Measurements from ENCODE around the gene C3.
A peak's percentile ranks its signal among the peaks of the same experiment; 100 is the strongest.

C3 gene

DNA sequence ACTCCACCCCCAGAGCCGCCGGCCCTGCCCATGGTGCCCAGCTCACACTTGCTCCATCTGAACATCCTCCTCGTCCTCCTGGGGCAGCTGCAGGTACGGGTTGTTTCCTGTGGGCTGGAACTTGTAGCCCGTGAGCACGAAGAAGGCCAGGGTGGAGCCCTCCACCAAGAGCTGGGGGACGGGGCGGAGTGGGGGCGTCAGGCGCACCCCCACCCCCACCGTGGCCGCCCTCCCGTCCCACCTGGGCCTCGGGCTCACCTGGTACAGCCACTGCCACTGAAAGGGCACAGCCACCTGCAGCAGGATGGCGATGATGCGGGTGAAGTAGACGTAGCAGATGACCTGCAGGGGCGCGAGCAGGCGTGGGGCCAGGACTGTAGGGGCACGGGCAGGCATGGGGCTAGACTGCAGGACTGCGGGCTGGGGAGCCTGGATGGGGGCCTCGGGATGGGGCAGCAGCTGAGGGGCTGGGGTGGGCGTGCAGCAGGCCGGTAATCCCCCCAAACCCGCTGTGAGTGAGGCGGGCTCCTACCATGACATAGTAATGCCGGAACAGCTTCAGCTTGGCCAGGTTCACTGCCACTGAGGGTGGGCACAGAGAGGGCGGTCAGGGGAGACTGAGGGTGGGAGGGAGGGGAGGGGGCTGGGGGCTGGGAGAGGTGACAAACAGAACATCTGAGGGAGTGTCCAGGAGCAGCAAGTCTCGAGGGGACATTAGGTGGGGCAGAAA lies 10.7 kb upstream of the C3 start:
- DNase-seq (ENCODE audit: low read depth): no peak

DNA sequence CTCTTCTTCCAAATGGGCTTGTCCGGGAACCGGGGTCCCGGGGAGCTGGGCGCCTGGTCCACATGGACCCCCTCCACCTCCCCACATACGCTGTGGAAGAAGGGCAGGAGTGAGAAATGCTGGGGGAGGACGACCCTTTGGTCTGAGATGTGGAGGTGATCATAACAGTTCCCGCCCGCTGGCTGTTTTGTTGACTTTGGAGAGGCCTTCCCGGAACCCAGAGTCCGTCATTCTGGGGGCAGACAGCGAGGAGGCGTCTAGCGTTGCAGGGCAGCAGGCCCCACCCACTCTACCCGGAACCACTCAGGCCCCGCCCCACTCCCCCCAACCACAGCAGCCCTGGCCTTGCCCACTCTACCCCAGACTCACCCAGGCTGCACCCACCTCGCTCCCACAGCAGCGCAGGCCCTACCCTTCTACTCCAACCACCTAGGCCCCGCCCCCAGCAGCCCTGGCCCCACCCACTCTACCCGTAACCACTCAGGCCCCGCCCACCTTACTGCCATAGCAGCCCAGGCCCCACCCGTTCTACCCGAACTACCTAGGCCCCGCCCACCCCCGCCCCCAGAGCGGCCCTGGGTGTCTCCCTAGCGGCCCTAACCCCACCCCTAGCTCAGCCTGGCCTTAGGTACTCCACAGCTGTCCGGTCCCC lies 9.8 kb upstream of the C3 start:
- DNase-seq (ENCODE audit: low read depth): no peak

DNA sequence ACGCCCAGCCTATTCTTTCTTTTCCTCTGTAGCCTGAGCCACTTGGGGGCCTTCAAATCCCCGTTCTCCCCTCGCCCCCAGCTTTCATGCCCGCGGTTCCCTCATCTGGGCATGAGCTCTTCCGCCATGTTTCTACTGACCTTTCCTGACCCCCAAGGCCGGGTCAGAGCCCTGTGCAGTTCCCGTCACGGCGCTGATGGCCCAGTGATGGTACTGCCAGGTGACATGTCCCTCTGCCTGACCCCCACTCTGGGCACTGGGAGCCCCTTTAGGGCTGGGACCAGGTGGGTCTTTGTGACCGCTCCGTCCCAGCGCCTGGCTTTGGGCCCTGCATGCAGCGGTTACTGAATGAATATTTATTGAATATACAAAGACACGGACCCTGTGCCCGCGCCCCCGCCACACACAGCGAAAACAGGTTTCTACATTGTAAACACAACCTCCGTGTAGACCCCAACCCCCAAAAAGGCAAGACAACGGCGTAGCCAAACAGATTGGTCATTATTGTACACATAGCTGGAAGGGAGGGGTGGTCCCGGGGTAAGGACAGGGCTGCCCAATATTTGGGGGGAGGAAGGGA lies 9.2 kb upstream of the C3 start:
- no peak for DNase-seq (ENCODE audit: low read depth)

DNA sequence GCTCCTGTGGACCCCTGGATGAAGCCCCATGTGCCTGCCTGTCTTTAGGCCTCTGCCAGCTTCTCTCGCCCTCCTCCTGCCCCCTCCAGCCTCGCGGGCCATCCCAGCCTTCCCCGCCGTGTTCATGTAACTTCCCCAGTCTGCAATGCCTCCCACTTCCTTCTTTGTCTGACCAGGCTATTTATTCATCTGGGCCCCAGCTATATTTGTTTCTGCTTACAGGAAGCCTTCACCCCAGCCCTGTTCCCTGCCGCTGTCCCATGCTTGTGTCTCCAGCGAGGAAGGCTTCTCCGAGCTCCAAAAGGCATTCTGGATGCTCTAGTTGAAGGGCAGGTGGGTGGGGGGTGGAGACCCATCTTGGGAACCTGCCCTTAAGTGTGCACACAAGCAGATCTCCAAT lies 7.9 kb upstream of the C3 start:
- DNase-seq (ENCODE audit: low read depth): no peak

DNA sequence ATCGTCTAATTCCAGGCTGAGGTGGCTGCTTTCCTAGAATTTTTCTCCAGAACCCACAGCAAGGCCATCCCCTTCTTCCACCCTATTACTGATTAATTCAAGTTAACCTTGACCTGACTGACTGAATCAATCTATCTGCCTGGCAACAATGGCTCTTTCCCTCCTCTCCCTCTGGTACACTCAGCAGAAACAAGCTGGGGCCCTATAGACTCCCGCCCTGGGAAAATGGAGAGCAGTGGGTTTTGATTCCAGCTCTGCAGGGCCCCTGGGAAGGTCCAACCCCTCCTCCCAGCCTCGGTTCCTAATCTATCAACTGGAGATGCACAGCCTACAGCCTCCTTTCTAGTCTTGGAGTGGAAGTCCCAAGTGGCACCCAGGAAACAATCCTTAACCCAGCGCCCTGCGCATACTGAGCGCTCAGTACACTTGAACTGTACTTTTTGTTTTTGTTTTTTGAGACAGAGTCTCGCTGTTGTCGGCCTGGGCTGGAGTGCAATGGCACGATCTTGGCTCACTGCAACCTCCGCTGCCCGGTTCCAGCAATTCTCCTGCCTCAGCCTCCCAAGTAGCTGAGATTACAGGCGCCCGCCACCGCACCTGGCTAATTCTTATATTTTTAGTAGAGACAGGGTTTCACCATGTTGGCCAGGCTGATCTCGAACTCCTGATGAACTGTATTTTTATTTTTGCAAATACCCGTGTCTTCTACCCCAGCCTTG lies 5.2 kb upstream of the C3 start:
- no peak for DNase-seq (ENCODE audit: low read depth)

DNA sequence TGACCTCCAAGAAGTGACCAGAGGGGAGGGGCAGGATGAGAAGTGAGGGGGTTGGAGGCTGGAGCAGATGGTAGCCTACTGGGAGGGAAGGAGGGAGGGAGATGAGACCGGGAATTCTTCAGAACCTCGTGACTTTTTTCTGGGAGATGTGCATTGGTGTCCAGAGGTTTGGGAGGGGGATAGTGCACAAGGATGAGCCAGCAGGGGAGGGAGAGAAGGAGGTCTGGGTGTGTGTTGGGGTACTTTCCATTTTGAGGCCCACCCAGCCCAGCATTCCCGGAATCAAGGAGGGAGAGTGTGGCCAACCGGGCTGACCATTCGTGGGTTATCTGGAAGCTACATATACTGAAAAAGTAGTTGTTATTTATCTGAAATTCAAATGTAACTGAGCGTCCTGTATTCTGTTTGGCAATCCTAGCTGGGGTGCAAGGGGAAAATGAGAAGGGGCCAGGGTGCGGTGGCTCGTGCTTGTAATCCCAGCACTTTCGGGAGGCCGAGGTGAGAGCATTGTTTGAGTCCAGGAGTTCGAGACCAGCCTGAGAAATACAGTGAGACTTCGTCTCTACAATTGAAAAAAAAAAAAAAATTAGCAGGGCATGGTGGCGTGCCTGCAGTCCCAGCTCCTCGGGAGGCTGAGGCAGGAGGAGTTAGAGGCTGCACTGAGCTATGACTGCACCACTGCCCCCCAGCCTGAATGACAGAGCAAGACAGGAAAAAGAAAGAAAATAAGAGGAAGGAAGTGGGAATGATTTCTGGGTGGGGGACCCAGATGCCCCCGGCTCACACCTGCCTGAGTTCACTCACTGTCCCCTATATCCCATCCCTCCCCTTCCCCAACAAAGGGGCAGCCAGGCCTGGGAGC lies 4.4 kb upstream of the C3 start:
- DNase-seq (ENCODE audit: low read depth): no peak

DNA sequence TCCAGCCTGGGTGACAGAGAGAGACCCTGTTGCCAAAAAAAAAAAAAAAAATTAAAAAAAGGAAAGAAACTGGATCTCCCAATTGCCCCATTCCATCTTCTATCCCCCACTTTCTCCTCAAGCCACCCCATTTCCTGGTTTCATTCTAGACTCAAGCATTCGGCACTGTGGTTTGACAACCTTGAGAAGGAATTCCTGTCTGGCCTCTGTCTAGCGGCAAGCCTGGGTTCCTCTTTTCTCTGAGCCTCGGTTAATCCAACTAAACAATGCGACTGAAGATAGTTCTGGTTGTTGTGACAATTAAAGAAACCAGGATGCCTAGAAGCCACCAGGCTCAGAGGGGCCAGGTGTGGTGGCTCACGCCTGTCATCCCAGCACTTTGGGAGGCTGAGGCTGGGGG lies 3.3 kb upstream of the C3 start:
- no peak for DNase-seq (ENCODE audit: low read depth)

DNA sequence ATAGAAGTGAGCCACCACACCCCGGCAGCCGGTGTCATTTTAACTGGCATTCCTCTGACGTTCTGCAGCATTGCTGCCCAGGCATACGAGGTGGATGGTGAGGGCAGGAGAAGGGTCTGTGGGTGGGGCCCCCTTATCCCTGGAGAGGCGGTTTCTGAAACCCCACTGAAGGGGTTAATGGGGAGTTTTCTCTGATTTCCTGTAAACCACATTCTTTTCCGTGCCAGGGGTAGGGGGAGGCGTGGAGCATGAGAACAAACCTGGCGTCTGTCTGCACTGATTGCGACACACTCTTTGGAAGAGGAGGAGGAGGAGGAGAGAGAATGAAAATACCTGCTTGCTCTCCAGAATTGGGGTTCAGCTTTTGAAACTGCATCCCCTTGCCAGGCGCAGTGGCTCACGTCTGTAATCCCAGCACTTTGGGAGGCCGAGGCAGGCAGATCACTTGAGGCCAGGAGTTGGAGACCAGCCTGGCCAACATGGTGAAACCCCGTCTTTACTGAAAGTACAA lies 2.7 kb upstream of the C3 start:
- DNase-seq (ENCODE audit: low read depth): peak; percentile 16

DNA sequence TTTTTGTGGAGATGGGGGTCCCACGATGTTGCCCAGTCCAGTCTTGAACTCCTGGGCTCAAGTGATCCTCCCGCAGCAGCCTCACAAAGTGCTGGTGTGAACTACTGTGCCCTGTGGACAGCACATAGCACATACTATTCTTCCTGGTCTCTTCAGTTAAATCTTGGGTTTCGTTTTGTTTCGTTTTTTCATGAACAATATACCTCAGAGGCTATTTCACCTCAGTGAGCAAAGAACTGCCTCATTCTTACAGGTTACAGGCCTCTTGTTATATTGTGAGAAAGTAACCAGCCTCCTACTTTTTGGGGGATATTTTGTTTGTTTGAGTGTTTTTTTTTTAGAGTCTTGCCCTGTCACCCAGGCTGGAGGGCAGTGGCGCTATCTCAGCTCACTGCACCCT lies 1.3 kb upstream of the C3 start:
- DNase-seq (ENCODE audit: low read depth): no peak

DNA sequence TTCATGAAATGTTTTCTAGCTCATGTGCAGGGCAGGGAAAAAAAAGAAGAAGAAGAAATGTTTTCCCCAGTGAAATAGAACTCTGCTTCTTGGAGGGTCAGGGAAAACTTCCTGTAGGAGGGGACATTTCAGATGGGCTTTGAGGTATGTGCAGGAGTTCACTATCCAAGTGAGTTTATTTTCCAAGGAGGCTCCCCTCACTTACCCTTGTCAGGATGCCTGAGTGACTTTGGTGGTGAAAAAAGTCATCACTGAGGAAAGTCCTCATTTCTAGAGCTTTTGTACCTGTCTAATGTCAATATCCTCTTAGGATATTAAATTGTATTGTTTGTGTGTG lies 656 bp upstream of the C3 start:
- DNase-seq (ENCODE audit: low read depth): no peak

DNA sequence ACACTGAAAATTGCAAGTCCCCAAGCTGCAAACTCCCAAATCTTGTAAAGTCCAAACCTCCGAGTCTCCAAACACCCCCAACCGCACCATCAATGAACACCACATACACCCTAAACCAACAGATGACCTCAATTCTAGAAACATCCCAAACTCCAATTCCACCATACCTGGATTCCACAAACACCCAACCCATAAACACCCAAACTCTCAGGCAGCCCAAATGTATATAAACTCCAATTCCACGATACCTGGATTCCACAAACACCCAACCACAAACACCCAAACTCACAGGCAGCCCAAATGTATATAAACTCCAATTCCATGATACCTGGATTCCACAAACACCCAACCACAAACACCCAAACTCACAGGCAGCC lies 470 bp downstream of the C3 start:
- DNase-seq (ENCODE audit: low read depth): no peak

DNA sequence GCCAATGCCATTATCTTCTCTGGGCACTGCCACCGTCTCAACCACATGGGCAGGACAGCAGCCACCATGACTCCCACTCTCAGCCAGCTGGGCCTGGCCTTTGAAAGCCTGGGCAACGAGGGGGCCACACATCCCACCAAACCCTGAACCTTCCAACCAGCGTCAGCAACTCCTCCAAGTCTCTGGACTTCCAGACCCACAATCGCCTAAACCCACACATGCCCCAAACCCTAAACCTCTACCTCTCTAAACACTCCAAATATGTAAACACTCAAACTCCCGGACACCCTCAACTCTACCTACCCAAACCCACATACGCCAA lies 949 bp downstream of the C3 start:
- DNase-seq (ENCODE audit: low read depth): no peak

DNA sequence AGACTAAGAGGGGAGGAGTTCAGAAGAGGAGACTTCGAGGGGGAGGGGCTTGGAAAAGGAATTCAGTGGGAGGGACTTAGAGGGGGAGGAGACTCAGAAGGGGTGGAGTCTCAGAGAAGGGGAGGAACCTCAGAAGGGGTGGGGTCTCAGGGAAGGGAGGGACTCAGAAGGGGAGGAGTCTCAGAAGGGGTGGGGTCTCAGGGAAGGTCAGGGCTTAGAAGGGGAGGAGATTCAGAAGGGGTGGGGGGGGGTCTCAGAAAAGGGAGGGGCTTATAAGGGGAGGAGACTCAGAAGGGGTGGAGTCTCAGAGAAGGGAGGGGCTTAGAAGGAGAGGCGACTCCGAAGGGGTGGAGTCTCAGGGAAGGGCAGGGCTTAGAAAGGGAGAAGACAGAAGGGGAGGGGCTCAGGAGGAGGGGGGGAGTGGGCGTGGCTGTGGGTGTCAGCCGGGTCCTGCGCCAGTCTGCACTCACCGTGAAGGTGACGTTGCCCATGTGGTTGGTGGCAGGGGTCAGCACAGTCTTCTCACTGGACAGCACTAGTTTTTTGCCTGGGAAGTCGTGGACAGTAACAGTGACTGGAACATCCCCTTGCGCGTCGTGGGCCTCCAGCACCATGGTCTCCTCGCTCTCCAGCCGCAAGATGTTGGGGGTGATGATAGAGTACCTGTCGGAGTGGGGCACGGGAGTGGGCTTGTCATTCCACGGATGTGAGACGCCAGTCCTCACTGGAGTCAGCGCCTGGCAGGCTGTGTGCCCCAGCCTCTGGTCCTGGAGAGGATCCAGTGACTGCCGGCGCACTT lies 1.5 kb downstream of the C3 start:
- DNase-seq (ENCODE audit: low read depth): peak; percentile 6

DNA sequence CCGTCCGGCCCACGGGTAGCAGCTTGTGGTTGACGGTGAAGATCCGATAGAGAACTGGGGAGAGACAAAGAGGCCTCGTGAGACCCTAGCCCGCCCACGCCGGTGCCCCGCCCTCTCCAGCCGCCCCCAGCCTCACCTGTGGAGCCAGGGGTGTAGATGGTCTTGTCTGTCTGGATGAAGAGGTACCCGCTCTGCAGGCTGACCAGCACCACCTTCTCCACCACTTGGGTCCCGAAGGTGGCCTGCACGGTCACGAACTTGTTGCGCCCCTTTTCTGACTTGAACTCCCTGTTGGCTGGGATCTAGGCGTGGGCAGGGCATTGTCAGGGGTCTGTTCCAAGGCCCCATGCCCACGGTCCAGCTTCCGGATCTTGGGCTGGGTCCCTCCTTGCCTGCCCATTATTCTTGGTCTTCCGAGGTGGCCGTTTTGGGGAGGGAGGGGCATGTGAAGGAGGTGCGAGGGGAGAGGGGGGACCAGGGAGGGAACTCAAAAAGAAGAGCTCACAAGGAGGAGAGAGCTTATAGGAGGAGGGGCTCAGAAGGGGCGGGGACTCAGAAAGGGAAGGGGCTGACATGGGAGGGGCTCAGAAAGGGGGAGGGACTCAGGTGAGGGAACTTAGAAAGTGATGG lies 2.2 kb downstream of the C3 start:
- DNase-seq (ENCODE audit: low read depth): no peak

DNA sequence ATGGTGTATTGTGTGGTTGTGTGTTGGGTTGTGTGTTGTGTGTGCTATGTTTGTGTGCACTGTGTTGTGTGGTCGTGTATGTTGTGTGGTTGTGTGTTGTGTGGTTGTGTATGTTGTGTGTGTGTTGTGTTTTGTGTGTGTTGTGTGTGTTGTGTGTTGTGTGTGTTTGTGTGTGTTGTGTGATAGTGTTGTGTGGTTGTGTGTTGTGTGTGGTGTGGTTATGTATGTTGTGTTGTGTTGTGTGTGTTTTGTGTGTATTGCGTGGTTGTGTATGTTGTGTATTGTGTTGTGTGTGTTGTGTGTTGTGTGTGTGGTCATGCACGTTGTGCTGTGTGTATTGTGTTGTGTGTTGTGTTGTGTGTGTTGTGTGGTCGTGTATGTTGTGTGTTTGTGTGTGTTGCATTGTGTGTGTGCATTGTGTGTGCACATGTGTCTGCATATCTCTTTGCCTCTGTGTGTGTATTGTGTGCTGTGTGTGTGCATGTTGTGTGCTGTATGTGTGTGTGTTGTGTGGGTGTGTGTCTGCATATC lies 2.9 kb downstream of the C3 start:
- DNase-seq (ENCODE audit: low read depth): no peak

DNA sequence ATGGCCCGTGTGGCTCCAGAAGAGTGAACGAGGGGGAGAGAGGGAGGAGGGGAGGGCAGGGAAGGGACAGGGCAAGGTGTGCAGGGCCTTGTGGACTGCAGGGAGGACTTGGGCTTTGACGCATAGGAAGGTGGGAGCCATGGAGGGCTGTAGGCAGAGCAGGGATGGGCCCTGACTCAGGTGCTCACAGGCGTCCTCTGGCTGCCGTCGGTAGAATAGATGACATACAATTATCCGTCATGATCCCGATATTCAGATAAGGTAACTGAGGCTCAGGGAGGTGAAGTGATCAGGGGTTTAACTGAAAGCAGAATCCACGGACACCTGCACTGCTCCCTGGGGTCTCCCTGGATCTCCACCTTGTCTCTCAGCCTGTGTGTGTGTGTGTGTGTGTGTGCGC lies 3.4 kb downstream of the C3 start:
- no peak for DNase-seq (ENCODE audit: low read depth)

DNA sequence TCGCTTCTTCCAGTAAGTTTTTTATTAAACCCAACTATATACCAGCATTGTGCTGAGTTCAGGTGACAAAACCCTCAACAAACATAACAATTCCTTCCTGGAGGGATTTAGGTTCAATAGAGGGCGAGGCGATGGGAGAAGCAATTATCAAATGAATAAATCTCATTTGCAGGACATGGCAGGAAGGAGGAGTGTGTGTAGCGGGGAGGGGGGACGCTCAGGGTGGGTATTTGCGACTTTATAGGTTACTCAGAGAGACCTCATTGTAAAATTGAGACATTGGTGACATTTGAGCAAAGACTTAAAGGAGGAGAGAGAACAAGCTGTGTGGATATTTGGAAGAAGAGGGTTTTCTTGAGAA lies 3.9 kb downstream of the C3 start:
- no peak for DNase-seq (ENCODE audit: low read depth)

DNA sequence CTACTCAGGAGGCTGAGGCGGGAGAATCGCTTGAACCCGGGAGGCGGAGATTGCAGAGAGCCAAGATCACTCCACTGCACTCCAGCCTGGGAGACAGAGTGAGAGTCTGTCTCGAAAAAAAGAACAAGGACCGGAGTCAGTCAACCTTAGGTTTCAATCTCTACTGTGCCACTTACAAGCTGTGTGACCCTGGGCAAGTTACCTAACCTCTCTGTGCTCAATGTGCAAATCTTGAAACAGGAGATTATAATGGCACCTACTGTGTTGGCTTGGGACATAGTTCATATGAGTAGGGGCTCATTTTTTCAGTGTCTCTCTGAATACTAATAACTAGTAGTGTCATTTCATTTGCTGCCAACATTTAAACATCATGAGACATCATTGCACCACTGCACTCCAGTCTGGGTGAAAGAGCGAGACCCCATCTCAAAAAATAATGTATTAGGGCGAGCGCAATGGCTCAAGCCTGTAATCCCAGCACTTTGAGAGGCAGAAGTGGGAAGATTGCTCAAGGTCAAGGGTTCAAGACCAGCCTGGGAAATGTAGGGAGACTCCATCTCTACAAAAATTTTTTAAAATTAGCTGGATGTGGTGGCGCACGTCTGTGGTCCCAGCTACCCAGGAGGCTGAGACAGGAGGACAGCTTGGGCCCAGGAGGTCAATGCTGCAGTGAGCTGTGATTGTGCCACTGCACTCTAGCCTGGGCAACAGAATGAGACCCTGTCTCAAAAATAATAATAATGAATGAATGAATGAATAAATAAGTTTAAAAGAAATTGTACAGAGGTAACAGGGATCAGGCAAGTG lies 5.5 kb downstream of the C3 start:
- DNase-seq (ENCODE audit: low read depth): no peak

DNA sequence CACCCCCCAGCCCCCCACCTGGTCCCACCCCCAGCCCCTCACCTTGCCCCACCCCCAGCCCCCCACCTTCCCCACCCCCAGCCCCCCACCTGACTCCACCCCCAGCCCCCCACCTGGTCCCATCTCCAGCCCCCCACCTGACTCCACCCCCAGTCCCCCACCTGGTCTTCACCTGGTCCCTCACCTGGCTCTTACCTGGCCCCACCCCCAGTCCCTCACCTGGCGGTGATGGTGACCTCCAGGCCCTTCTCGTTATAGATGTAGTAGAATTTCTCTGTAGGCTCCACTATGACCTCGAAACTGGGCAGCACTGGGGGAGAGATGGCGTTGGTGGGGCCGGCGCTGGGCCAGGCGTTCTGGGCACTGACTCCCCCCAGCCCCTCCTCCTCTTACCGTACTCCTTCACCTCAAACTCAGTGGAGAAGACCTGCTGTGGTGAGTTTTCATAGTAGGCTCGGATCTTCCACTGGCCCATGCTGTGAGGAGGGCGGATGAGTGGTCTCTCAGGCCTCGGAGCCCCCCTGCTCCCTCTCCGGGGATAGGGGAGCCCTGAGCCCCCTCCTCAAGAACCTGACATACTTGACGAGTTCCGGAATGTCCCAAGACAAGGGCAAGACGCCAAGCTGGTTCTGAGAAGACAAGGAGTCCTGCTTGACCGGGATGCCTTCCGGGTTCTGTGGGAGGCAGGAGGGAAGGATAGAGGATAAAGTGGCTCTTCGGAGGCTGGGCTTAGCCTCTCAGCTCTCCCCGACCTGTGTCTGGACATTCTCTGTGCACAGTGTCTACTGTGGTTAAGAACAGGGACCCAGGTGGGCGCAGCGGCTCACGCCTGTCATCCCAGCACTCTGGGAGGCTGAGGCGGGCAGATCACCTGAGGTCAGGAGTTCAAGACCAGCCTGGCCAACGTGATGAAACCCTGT lies 6.4 kb downstream of the C3 start:
- no peak for DNase-seq (ENCODE audit: low read depth)

All from EH (cell line).